Mucosa of rectum (tissue), 2 donors: ENCODE results near the gene HIVEP3.

Experiments used
- H3K27ac ChIP-seq, 2 donors: one replicate each; pipeline ENCODE4 v1.7.0; 2013; ENCODE audit warnings: inconsistent platforms in 2 of 2, low read depth in 2 of 2, low read length in 2 of 2
- H3K27me3 ChIP-seq, 2 donors: one replicate each; pipeline ENCODE4 v1.7.0; 2013; ENCODE audit warnings: low read length in 2 of 2; ENCODE audit not compliant: control insufficient read depth in 2 of 2, insufficient read depth in 2 of 2
- H3K36me3 ChIP-seq, 2 donors: one replicate each; pipeline ENCODE4 v1.7.0; 2013; ENCODE audit warnings: low read length in 2 of 2; ENCODE audit not compliant: control insufficient read depth in 2 of 2, insufficient read depth in 2 of 2
- H3K4me1 ChIP-seq, 2 donors: one replicate each; pipeline ENCODE4 v1.7.0; 2013; ENCODE audit warnings: low read length in 2 of 2, mild to moderate bottlenecking in 1 of 2; ENCODE audit not compliant: control insufficient read depth in 2 of 2, insufficient read depth in 2 of 2
- H3K4me3 ChIP-seq, 2 donors: one replicate each; pipeline ENCODE4 v1.7.0; 2013; ENCODE audit warnings: low read length in 2 of 2
- H3K9ac ChIP-seq, 2 donors: one replicate each; pipeline ENCODE4 v1.7.0; 2013; ENCODE audit warnings: low read length in 2 of 2, low read depth in 1 of 2, mild to moderate bottlenecking in 1 of 2
- H3K9me3 ChIP-seq, 2 donors: one replicate each; pipeline ENCODE4 v1.7.0; 2013; ENCODE audit warnings: low read length in 2 of 2; ENCODE audit not compliant: control insufficient read depth in 2 of 2
- donor health status: healthy.
- donor health status: Normal muscosa, but diverticular disease.

HIVEP3 gene

GRCh38 chr1:41738475-41738874, 180.2 kb downstream of the HIVEP3 start:
- Histone ChIP-seq H3K36me3 (no peaks in the 10 kb centered on the region), H3K4me3 (no peak overlapping the region), H3K27ac (peak overlapping the region in 1 of 2 donors; percentile 38), H3K4me1 (peaks cover 0 to 10% of the 10 kb centered on the region in 2 donors), H3K27me3 (no peaks in the 10 kb centered on the region), H3K9me3 (no peaks in the 10 kb centered on the region), H3K9ac (no peak overlapping the region)

- Histone ChIP-seq H3K27ac (no peak overlapping the region), H3K4me3 (no peak overlapping the region), H3K27me3 (no peaks in the 10 kb centered on the region), H3K9me3 (no peaks in the 10 kb centered on the region), H3K4me1 (peaks cover 0 to 10% of the 10 kb centered on the region in 2 donors), H3K36me3 (no peaks in the 10 kb centered on the region), H3K9ac (no peak overlapping the region)
Measured at GRCh38 chr1:41738006-41738405, 180.7 kb downstream of the HIVEP3 start.

GRCh38 chr1:41735631-41736260, 183.0 kb downstream of the HIVEP3 start:
- peaks cover 0 to 7% of the 10 kb centered on the region in 2 donors for H3K4me1 ChIP-seq
- H3K27ac ChIP-seq, result no peak overlapping the region
- no peaks in the 10 kb centered on the region for H3K36me3 ChIP-seq
- no peaks in the 10 kb centered on the region for H3K27me3 ChIP-seq
- H3K9me3 ChIP-seq, result no peaks in the 10 kb centered on the region
- H3K4me3 ChIP-seq, result no peak overlapping the region
- no peak overlapping the region for H3K9ac ChIP-seq

GRCh38 chr1:41735139-41735538, 183.6 kb downstream of the HIVEP3 start:
- Histone ChIP-seq H3K9ac (no peak overlapping the region), H3K4me3 (no peak overlapping the region), H3K27me3 (no peaks in the 10 kb centered on the region), H3K4me1 (peaks cover 0 to 6% of the 10 kb centered on the region in 2 donors), H3K9me3 (no peaks in the 10 kb centered on the region), H3K27ac (no peak overlapping the region), H3K36me3 (no peaks in the 10 kb centered on the region)

- H3K9ac ChIP-seq, result no peak overlapping the region
- H3K4me3 ChIP-seq, result no peak overlapping the region
- H3K36me3 ChIP-seq, result no peaks in the 10 kb centered on the region
- no peaks in the 10 kb centered on the region for H3K9me3 ChIP-seq
- H3K27me3 ChIP-seq, result no peaks in the 10 kb centered on the region
- no peak overlapping the region for H3K27ac ChIP-seq
- peaks cover 0 to 6% of the 10 kb centered on the region in 2 donors for H3K4me1 ChIP-seq
Measured at GRCh38 chr1:41734201-41734970, 184.3 kb downstream of the HIVEP3 start.

- Histone ChIP-seq H3K27ac (no peak overlapping the region), H3K4me1 (peaks cover 0 to 7% of the 10 kb centered on the region in 2 donors), H3K27me3 (no peaks in the 10 kb centered on the region), H3K9me3 (no peaks in the 10 kb centered on the region), H3K36me3 (no peaks in the 10 kb centered on the region), H3K4me3 (no peak overlapping the region), H3K9ac (no peak overlapping the region)
Measured at GRCh38 chr1:41733725-41734124, 185.0 kb downstream of the HIVEP3 start.

- Histone ChIP-seq H3K4me3 (no peak overlapping the region), H3K9me3 (no peaks in the 10 kb centered on the region), H3K27me3 (no peaks in the 10 kb centered on the region), H3K4me1 (peaks cover 0 to 12% of the 10 kb centered on the region in 2 donors), H3K36me3 (no peaks in the 10 kb centered on the region), H3K27ac (no peak overlapping the region), H3K9ac (no peak overlapping the region)
Measured at GRCh38 chr1:41733021-41733420, 185.7 kb downstream of the HIVEP3 start.

- peaks cover 0 to 22% of the 10 kb centered on the region in 2 donors for H3K4me1 ChIP-seq
- H3K27ac ChIP-seq, result no peak overlapping the region
- H3K9me3 ChIP-seq, result no peaks in the 10 kb centered on the region
Measured at GRCh38 chr1:41731516-41732030, 187.1 kb downstream of the HIVEP3 start.

GRCh38 chr1:41730806-41731205, 187.9 kb downstream of the HIVEP3 start:
- Histone ChIP-seq H3K36me3 (no peaks in the 10 kb centered on the region), H3K27me3 (no peaks in the 10 kb centered on the region), H3K9ac (no peak overlapping the region), H3K4me3 (no peak overlapping the region), H3K9me3 (no peaks in the 10 kb centered on the region), H3K27ac (no peak overlapping the region), H3K4me1 (peaks cover 0 to 22% of the 10 kb centered on the region in 2 donors)

More at GRCh38 chr1:41731516-41732030, 187.1 kb downstream of the HIVEP3 start:
- no peak overlapping the region for H3K9ac ChIP-seq
- no peaks in the 10 kb centered on the region for H3K36me3 ChIP-seq
- no peak overlapping the region for H3K4me3 ChIP-seq
- H3K27me3 ChIP-seq, result no peaks in the 10 kb centered on the region
